ENCODE data around the gene DLX6.

- TF ChIP-seq CTCF (conservative IDR thresholded peaks at IDR 0.05; ENCODE audit: low read depth in 2 of 2) (no peak), POLR2AphosphoS5 (IDR thresholded peaks at IDR 0.05; ENCODE audit: low read depth) (no peak), REST (IDR thresholded peaks at IDR 0.05; ENCODE audit: unreplicated experiment) (no peak), EZH2 (IDR thresholded peaks at IDR 0.05; ENCODE audit: low read depth, unreplicated experiment) (no peak), EZH2phosphoT487 (IDR thresholded peaks at IDR 0.05; ENCODE audit: unreplicated experiment) (no peak), STAT1 (IDR thresholded peaks at IDR 0.05; ENCODE audit: unreplicated experiment) (no peak), JUNB (IDR thresholded peaks at IDR 0.05; ENCODE audit: unreplicated experiment) (no peak), CREB1 (CRISPR knock-in tag; IDR thresholded peaks at IDR 0.05; ENCODE audit: low read depth) (no peak), ZNF114 (CRISPR knock-in tag; IDR thresholded peaks at IDR 0.05) (no peak), ZNF462 (CRISPR knock-in tag; IDR thresholded peaks at IDR 0.05) (no peak)
These were observed 18.5 kb upstream of the DLX6 start for GRCh38 chr7:96986901-96987300.

Measured in GM23338 (cell line).